HG03196 (cell line): ENCODE results near the gene VAV2.

Experiments used
- ATAC-seq: cut with Tn5 transposase; IDR thresholded peaks from one replicate; pipeline ENCODE4 v1.9.1; 2021; ENCODE audit not compliant: unreplicated experiment

The VAV2 gene

DNA sequence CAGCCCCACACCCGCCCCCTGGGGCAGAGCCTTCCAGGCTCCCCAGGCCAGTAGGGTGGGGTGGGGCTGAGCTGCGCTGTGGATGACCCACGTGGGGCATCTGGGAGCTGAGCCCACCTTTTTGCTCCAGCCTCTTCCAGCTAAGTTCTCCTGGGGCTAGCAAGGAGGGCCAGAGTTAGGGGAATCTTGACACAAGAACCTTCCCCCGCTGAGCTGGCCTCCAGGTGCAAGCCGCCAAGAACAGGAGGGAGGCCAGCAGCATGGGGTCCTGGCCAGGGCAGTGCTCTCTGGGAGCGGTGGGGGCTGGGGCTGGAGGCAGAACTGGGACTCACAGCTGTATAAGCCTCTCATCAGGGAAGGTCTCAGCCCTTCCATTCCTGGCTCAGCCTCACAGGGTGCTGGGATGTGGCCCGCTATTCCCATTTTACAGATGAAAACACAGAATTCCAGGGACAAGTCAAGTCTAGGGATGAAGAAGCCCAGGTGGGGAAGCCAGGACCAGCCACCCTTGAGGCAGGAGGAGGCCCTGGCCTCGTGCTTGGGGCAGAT lies 275.5 kb downstream of the VAV2 start:
- no peak for ATAC-seq

DNA sequence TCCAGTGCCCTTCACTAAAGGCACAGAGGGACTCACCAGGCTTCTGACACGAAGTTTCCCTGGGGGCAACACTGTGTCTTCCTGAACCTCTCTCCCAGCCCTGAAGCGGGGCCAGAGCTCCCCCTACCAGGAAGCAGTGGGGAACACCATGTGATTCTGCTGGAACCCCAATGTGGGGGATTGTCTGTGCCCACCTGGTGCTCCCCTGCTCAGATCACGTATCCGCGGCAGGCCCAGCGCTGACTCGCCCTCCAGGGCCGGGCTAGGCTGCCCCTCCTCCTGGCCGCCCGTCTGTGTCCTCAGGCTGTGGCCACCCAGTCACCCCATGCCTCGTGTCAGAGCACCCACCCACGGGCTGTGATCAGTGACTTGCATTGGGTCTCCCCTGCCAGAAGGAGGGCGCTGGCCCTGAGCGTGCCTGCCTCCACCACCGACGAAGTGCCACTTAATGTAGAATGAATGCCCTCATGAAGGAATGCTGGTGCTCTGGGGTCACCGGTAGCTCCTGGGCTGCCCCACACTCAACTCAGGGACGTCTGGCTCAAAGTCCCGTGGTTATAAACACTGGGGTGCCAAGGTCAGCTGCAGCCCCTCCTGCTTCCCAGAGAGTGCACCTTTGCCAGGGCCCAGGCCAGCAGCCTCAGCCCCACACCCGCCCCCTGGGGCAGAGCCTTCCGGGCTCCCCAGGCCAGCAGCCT lies 276.1 kb downstream of the VAV2 start:
- ATAC-seq: no peak

DNA sequence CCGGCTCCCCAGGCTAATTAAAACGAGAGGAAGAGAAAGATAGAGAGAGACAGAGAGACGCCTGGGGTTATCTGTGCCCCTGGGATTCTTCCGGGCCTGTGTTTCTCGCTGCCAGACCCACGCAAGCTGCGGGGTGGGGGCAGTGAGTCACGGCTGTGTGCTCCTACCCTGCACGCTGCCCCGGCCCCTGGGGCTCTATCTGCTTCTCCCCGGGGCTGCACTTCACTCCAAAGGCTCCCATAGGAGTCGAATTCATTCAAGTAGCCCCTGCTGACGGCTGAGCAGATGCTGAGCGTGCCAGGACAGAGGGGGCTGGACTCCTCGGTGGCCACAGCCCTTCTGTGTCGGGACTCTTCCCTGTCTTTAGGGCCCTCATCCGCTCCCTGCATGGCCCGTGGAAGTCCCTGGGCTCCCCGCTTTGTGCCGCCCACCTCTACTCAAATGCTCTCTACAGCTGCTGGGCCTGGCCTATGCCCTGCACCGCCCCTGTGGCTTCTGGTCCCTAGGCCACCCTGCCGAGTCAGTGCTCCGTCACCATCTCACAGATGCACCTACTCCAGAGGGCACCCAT lies 276.7 kb downstream of the VAV2 start:
- ATAC-seq: no peak

DNA sequence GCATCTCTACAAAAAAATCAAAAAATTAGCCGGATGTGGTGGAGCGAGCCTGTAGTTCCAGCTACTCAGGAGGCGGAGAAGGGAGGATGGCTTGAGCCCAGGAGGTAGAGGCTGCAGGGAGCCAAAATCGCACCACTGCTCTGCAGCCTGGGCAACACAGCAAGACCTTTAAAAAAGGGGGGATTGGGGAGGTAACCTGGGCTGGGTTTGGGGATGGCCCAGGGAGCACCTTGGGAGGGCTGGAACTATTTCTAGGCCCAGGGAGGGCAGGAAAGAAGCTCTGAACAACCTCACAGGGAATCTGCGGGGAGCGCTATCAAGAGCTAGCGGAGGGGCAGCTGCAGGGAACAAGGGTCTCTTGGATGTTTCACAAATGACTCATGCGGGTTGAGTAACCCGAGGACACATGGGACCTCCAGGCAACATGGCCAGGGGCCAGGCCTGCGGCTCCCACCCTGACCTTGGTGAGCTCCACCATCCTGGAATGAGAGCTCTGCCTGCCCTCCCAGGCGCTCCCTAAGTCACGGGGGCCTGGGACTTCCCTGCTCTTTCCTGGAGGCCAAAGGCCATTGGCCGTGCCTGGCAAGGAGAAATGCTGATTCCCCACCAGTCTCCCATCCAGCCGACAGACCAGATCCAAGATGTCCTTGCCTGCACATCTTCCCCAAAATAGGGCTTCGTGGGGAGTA lies 277.4 kb downstream of the VAV2 start:
- no peak for ATAC-seq

DNA sequence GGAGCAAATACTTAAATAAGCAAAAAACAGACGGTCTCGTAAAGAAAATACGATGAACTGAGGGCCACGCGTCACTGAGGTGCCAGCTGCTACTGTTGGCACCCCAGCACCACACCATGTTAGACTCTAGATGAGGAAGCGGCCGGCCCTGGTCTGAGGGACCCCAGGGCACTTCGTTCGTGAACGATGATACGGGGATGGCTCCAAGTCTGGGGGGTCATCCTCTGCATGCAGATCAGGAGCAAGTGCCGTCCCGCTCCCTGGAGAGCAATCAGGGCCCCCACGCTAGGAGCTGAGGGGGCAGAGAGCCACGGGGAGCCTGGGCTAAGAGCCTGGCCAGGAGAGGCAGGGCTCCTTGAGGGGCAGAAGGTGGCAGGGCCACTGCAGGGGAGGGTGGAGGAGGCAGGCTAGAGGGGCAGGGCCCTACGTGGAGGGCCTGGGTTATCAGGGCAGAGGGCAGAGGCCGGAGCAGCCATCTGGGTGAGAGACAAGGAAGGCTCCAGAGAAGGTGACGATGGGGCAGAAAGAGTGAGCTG lies 278.1 kb downstream of the VAV2 start:
- no peak for ATAC-seq

DNA sequence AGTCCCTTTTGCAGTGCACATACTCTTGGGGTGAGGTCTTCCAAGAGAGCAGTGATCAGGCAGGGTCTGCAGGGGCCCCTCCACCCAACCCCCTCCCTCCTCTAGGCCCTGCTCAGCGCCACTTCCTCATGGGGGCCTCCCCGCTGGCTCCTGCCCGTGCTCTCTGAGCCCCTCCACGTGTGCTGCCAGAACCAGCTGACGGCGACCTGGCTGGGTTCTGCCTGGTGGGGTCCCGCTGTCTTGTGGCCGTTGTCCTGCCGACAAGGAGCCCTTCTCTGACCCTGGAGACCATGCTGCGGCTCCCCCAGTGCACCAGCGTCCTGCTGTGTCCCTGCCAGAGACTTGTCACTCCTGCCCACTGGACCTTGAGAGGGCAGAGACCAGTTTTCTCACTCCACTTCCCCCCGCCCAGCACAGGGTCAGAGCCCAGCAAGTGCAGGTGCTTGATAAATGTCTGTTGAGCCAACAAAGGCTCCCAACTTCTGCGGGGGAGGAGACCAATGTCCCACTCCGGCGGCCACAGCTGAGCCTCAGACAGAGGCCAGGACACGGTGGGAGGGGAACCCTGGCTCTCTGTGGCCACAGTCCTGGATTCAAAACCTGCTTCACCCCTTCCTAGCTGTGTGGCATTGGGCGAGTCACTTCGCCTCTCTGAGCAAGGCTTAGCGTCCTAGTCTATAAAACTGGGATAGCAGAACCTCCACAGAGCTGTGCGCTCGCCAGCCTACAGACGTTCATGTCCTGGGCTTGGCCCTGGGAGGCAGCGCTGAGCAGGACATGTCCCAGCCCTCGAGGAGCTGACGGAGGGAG lies 278.8 kb downstream of the VAV2 start:
- ATAC-seq: no peak

DNA sequence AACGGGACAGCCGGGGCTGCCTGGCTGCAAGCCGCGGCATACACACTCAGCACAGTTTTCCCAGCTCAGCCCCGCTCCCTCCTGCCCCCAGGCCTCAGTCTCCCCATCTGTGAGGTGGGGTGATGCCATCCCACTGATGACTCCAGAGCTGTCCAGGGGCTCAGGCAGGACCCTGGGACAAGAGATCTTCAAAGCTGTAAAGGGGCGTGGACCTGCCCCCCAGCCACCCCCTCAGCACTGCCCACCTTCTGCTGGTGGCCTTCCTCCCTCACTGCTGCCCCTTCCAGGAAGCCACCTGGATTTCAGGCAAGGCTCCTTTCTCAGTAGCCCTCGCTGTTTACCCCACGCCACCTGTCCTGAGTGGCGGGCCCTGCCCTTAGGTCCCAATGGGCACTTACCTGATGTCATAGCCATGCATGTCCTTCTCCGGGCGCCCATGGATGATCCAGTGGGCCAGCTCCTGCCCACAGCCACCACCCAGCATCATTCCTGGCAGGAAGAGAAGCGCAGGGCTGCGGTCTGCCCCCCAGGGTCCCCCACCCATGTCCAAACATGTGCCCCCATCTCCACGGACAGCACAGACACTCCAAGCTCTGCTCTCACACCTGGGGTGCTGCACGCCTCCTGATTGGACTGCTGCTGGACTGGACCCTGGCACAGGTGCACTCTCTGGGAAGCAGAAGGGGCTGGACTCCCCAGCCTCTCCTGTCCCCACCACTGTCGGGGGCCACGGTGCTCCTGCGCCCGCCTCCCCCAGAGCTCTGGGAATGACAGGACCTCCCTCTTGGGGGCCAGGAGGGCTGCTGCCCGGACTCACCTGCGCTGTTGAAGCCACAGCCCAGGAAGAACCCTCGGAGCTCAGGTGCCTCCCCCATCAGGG lies 279.7 kb downstream of the VAV2 start:
- no peak for ATAC-seq
